ENCODE results near the gene SLC44A3. TPM values are rescaled to one million over a fixed set of nuclear protein-coding genes. Genes with fewer than 3 reads are reported as not detected.
A peak's percentile ranks its signal among the peaks of the same experiment; 100 is the strongest.

Gene SLC44A3
- total and polyA plus RNA-seq, 2 of the 13 experiments (the other 11 are each of a cell fraction or from before 2014, with no cell fraction given): 6.8 to 14.1 TPM

- TF ChIP-seq HOXA5 (CRISPR knock-in tag; IDR thresholded peaks at IDR 0.05): no peak
- TF ChIP-seq NR2F6 (IDR thresholded peaks at IDR 0.05): no peak
- TF ChIP-seq NR2F6 (CRISPR knock-in tag; IDR thresholded peaks at IDR 0.05): no peak
- no peak for TF ChIP-seq CEBPG (CRISPR knock-in tag; IDR thresholded peaks at IDR 0.05)
- TF ChIP-seq, protein P1, sequence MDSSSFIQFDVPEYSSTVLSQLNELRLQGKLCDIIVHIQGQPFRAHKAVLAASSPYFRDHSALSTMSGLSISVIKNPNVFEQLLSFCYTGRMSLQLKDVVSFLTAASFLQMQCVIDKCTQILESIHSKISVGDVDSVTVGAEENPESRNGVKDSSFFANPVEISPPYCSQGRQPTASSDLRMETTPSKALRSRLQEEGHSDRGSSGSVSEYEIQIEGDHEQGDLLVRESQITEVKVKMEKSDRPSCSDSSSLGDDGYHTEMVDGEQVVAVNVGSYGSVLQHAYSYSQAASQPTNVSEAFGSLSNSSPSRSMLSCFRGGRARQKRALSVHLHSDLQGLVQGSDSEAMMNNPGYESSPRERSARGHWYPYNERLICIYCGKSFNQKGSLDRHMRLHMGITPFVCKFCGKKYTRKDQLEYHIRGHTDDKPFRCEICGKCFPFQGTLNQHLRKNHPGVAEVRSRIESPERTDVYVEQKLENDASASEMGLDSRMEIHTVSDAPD (CRISPR knock-in tag; IDR thresholded peaks at IDR 0.05): no peak
- no peak for TF ChIP-seq ZNF292 (CRISPR knock-in tag; IDR thresholded peaks at IDR 0.05; ENCODE audit: borderline replicate concordance, low read depth)
- no peak for TF ChIP-seq ADNP (CRISPR knock-in tag; IDR thresholded peaks at IDR 0.05)
- TF ChIP-seq ZNF619 (CRISPR knock-in tag; IDR thresholded peaks at IDR 0.05): no peak
- no peak for TF ChIP-seq BORCS8-MEF2B (CRISPR knock-in tag; IDR thresholded peaks at IDR 0.05)
- no peak for TF ChIP-seq MEIS1 (CRISPR knock-in tag; IDR thresholded peaks at IDR 0.05; ENCODE audit: borderline replicate concordance)
- TF ChIP-seq JUN (CRISPR knock-in tag; IDR thresholded peaks at IDR 0.05): 0 out of 2 replicates have a peak, but pooled peaks have one; percentile 46
- no peak for TF ChIP-seq ZNF572 (CRISPR knock-in tag; IDR thresholded peaks at IDR 0.05)
- TF ChIP-seq ZNF577 (CRISPR knock-in tag; IDR thresholded peaks at IDR 0.05; ENCODE audit: borderline replicate concordance, low read depth): no peak
- 0 out of 2 replicates have a peak, but pooled peaks have one; percentile 36 for TF ChIP-seq KDM1A (CRISPR knock-in tag; IDR thresholded peaks at IDR 0.05)
- no peak for TF ChIP-seq ZNF569 (CRISPR knock-in tag; IDR thresholded peaks at IDR 0.05; ENCODE audit: borderline replicate concordance)
- peak; percentile 66 for TF ChIP-seq ZMYM3 (CRISPR knock-in tag; IDR thresholded peaks at IDR 0.05)
- peak; percentile 57 to 63 for TF ChIP-seq MAFK (conservative IDR thresholded peaks at IDR 0.05 in 1 of 2, IDR thresholded peaks at IDR 0.05 in 1 of 2; ENCODE audit: low read length in 2 of 2)
- TF ChIP-seq ATM (IDR thresholded peaks at IDR 0.05; ENCODE audit: borderline replicate concordance): no peak
- TF ChIP-seq SOX6 (IDR thresholded peaks at IDR 0.05): no peak
- peak; percentile 41; the same call in 1 of the 2 replicates for TF ChIP-seq SOX6 (CRISPR knock-in tag; IDR thresholded peaks at IDR 0.05)
- TF ChIP-seq ZNF720 (CRISPR knock-in tag; IDR thresholded peaks at IDR 0.05): no peak
- no peak for TF ChIP-seq NCOR1 (IDR thresholded peaks at IDR 0.05; ENCODE audit: borderline replicate concordance, low read length)
- 0 out of 2 replicates have a peak, but pooled peaks have one; percentile 47 for TF ChIP-seq NFE2 (CRISPR knock-in tag; IDR thresholded peaks at IDR 0.05)
- TF ChIP-seq, protein P2, sequence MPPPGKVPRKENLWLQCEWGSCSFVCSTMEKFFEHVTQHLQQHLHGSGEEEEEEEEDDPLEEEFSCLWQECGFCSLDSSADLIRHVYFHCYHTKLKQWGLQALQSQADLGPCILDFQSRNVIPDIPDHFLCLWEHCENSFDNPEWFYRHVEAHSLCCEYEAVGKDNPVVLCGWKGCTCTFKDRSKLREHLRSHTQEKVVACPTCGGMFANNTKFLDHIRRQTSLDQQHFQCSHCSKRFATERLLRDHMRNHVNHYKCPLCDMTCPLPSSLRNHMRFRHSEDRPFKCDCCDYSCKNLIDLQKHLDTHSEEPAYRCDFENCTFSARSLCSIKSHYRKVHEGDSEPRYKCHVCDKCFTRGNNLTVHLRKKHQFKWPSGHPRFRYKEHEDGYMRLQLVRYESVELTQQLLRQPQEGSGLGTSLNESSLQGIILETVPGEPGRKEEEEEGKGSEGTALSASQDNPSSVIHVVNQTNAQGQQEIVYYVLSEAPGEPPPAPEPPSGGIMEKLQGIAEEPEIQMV (CRISPR knock-in tag; IDR thresholded peaks at IDR 0.05; ENCODE audit: low read depth): no peak
- TF ChIP-seq SAP130 (CRISPR knock-in tag; IDR thresholded peaks at IDR 0.05; ENCODE audit: low read depth): peak; percentile 18; the same call in 1 of the 2 replicates
- TF ChIP-seq KLF16 (CRISPR knock-in tag; IDR thresholded peaks at IDR 0.05): 0 out of 4 replicates have a peak, but pooled peaks of 1 of the 2 experiments have one; percentile 32
- TF ChIP-seq THYN1 (CRISPR knock-in tag; IDR thresholded peaks at IDR 0.05; ENCODE audit: borderline replicate concordance, low read depth): no peak
- peak; percentile 26; the same call in 1 of the 2 replicates for TF ChIP-seq FOSL2 (CRISPR knock-in tag; IDR thresholded peaks at IDR 0.05)
- no peak for TF ChIP-seq NR2F2 (IDR thresholded peaks at IDR 0.05; ENCODE audit: borderline replicate concordance, low read depth)
- no peak for TF ChIP-seq SPEN (CRISPR knock-in tag; IDR thresholded peaks at IDR 0.05; ENCODE audit: low read depth)
Observed at GRCh38 chr1:94942171-94943128, 122.3 kb downstream of the SLC44A3 start (continued).

All from HepG2 (cell line).